C4-2B (cell line): Measurements from ENCODE around the gene NMRK1.

ENCODE experiments used
- CTCF ChIP-seq: fragments of 450-650 bp; conservative IDR thresholded peaks from 2 replicates; pipeline ENCODE4 v1.5.1; 2017; ENCODE audit warnings: mild to moderate bottlenecking
- ZFX ChIP-seq: fragments of 450-650 bp; IDR thresholded peaks from 2 replicates; pipeline ENCODE4 v1.6.1; 2017

GRCh38 chr9:75039801-75040200, 48.2 kb downstream of the NMRK1 start:
- TF ChIP-seq CTCF (no peak), ZFX (no peak)
